Activated CD8-positive, alpha-beta memory T cell treated with anti-CD3 and anti-CD28 coated beads for 4 hours (primary cell): ENCODE results near the gene JUN.

Experiments
- DNase-seq, 2 donors: peaks; one replicate each; pipeline ENCODE4 v3.0.0-alpha.2; 2020; ENCODE audit warnings: low read depth in 2 of 2

Gene JUN

DNA sequence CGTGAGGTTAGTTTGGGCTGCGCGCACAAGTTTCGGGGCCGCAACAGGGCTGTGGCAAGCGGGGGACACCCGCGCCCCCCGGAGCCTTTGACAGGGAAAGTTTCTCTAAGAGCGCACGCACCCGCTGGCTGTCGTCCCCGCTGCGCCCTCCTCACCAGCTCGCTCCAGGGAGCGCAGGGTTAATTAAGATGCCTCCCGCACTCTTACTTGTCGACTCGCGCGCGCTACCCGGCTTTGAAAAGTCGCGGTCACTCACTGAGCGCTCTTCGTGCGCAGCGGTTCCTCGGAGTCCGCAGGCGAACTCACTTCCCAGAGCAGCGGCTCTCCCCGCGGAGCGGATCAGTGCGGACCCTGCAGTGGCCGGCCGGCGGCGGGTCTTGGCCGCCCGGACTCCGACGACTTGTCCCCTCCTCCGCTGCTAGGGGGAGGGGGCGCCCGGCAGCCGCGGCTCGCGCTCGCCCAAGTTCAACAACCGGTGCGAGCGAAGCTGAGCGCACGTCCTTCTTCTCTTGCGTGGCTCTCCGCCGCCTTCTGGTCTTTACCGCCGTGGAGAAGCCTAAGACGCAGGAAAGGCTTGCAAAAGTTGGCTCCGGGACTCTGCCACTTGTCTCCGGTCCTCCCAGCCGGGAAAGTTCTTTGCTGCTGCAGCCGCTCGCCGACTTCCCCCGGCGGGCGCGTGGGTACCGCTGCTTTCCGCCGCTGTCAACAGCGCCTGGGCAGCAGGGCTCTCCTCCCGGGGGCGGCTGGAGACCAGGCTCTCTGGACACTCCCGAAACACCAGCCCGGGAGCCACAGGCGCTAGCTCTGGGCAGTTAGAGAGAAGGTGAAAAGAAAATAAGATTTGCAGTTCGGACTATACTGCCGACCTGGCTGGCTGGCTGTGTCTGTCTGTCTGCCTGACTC is 506 bp downstream of the JUN start:
- peak in 1 of 2 donors; percentile 15 for DNase-seq

DNA sequence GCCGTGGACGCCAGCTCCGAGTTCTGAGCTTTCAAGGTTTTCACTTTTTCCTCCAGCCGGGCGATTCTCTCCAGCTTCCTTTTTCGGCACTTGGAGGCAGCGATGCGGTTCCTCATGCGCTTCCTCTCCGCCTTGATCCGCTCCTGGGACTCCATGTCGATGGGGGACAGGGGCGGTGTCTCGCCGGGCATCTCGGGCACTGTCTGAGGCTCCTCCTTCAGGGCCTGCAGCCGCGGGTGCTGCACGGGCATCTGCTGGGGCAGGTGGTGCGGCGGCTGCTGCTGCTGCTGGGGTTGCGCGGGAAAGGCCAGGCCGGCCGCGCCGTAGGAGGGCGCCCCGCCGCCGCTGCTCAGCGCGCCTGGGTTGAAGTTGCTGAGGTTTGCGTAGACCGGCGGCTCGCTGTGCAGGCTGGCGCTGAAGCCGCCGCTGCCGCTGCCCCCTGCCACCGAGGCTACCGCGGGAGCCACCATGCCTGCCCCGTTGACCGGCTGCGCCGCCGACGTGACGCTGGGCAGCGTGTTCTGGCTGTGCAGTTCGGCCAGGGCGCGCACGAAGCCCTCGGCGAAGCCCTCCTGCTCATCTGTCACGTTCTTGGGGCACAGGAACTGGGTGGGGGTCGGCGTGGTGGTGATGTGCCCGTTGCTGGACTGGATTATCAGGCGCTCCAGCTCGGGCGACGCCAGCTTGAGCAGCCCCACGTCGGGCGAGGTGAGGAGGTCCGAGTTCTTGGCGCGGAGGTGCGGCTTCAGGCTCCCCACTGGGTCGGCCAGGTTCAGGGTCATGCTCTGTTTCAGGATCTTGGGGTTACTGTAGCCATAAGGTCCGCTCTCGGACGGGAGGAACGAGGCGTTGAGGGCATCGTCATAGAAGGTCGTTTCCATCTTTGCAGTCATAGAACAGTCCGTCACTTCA is 1.4 kb downstream of the JUN start:
- peak in 1 of 2 donors; percentile 11 for DNase-seq

GRCh38 chr1:58781541-58782177 is 2.2 kb downstream of the JUN start:
- DNase-seq: peak in 1 of 2 donors; percentile 8

GRCh38 chr1:58780836-58781452 is 2.9 kb downstream of the JUN start:
- no peak for DNase-seq

DNA sequence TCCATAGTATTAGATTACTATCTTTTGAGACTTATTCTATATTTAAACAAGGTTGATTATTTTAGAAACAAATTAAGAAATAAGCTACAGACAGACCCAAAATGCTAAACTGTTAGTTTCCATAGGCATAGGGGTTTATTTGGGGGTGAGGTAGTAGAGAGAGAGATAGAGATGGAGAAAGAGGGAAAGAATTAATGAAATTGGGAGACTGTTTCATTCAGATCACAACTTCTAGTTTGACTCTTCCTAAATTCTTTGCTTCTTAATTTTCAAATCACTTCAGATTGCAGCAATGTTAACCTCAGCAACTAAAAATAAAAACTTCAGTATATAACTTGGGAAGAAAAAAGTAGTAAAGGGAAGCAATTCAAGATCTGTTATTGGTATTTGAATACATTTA is 3.4 kb downstream of the JUN start:
- no peak for DNase-seq

GRCh38 chr1:58779801-58780382 is 4.0 kb downstream of the JUN start:
- no peak for DNase-seq

DNA sequence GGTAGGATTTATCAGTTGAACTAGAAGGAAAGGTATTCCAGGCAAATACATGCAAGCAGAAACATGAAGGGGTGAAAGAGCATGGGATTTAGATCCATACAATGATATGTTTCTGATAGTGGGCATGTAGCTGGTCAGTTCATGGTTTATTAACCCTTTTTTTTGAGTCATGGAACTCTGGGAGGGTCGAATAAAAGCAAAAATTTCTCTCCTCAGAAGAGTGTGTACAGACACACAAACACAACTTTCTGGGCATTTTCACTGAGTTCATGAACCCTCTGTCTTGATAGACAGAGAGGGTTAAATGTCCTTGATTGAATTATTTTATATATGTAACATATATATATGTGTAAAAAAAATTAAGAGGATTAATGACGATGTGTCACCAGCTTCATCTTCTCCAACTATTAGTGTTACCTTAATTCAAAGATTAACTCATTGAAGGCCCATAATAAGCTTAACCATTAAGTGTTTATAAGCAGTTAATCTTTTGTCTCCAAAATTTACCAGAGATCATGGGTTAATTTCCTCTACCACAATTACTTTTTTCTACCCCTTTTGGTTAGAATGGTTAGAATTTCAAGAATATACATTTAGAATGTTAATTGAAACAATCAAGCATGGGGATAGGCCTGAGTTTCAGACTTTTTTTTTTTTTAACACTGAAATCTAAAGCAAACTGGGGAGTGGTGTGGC is 4.6 kb downstream of the JUN start:
- no peak for DNase-seq

GRCh38 chr1:58778385-58779000 is 5.4 kb downstream of the JUN start:
- DNase-seq: no peak

DNA sequence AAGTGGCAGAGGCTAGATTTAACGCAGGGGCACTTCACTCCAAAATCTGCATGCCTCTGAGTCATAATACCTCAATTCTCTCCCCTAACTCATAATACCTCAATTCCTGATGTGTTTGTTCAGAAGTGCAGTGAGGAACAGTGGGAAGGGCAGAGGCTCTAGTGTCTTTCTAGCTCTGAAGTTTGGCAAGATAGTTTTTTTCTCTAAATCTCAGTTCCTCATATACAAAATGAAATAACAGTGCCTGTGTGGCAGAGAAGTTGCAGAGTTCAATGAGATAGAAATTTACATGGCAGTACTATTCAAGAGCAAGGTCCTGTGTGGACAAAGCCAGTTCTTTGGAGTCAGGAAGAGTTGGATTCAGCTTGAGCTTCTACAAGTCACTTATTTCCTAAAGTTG is 9.8 kb downstream of the JUN start:
- DNase-seq: no peak

- no peak for DNase-seq
These were observed 10.4 kb downstream of the JUN start for GRCh38 chr1:58773406-58773840.

DNA sequence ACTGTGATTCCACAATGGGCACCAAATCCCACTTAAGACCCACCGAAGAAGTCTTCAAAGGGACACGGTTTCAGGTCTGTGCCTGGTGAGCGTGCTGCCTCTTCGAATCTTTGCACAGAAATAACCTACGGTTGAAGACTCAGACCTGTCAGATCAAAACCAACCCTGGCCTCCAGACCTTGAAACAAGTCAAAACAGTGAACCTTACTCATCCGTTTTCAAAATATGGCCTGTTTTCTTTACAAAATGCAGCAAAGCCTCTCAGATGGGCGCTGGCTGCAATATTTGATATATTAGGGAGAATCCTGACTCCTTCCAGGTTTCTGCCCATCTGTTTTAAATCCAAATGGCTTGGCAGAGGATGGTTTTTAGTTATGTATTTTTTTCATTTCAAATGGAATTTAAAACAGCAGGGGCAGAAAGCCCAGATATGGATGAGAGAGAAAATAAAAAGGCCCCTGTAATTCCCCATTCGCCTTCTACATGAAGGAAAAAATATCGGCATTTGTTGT is 14.0 kb downstream of the JUN start:
- no peak for DNase-seq

DNA sequence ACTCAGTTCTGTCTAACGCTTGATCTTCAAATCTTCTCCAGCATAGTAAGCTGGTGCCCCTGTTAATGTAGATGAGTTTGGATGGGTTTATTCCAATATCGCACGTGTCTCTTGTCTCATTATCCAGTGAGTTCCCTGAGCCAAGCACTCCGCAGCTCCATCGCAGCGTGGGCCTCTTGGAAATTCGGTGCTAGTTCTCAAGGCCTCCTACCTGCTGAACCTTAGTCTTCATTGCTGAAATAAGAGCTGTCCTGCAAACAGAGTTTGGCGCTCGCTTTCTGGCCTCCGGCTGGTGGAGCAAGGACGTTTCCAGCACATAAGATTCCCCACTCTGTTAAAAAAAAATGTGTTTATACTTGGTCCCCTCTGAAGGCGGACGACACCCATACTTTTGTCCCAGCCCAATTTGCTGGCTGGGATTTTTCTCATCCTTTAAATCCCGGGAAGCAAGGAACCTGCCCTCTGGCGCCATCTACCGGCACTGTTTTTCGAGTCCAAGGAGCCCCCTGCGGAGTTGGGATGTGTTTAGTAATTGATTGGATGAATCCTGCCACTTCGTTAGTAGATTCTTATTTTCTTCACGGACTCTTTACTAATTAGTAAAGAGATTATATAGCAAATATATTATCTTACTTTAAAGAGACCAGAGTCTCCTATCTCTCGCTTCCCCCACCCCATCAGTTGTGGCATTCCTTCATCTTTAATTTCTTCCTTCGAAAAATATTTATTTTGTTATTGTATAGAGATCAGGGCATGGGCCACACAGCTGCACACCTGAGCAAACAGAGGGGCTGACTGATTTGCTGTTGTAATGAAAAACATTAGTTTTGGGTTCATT is 14.7 kb downstream of the JUN start:
- no peak for DNase-seq

DNA sequence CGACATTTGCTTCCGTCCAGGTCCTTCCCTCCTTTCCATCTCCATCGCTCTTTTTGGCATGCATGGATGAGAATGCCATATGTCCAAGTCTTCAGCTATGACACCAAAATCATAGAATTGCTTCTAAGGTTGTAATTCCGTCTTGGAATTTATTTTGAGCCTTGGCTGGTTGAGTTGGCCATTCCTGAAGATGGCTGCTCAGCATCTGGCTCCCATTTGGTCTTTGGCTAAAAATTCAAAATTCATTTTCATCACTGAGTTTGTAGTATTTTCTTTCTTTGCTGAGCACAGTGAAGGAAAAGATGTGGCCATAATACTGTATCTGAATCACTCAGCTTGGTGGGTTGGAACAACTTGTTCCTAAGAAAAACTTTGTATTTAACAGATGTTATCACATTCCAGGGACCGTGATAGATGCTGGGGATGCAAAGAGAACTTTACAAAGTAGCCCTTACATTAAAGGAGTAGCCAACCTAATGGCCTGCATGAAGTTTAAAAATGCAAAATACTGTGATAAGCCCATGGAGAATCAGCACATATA is 15.6 kb downstream of the JUN start:
- DNase-seq: no peak

GRCh38 chr1:58767143-58767542 is 16.7 kb downstream of the JUN start:
- DNase-seq: no peak

- no peak for DNase-seq
These were observed 18.4 kb downstream of the JUN start for GRCh38 chr1:58765441-58765840.

DNA sequence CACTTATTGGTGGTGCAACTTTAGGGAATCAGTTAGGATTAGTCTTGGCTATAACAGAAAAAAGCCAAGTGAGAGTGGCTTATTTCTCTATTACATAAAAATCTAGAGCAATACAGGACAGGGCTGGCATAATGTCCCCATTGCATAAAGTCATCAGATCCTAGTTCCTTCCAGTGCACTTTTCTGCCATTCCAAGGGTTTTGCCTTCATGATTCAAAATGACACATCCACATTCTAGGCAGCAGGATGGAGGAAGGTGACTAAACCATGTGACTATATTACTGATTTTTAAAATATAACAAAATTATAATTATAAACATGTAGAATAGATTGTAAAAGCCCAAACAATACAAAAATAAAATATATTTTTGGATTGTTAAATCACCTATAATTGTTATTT is 18.8 kb downstream of the JUN start:
- no peak for DNase-seq

- no peak for DNase-seq
These were observed 19.4 kb downstream of the JUN start for GRCh38 chr1:58764294-58764978.

GRCh38 chr1:58763214-58763613 is 20.6 kb downstream of the JUN start:
- no peak for DNase-seq
